Astrocyte (in vitro differentiated cells and primary cell): ENCODE measurements around the gene FPGS. TPM values are rescaled to one million over a fixed set of nuclear protein-coding genes. Genes with fewer than 3 reads are reported as not detected.

Experiments
- DNase-seq: peaks from one replicate; pipeline ENCODE4 v3.0.0-alpha.2; 2010; ENCODE audit warnings: low read depth
- FAIRE-seq: peaks from 2 replicates; lab custom pipeline; 2011; peaks lifted over from hg19 to GRCh38; lab: Jason Lieb, UNC
- H2AFZ ChIP-seq: 2 replicates; pipeline ENCODE4 v1.6.0; 2012; ENCODE audit warnings: low read depth, low read length, inconsistent platforms
- H3K27ac ChIP-seq: 2 replicates; pipeline ENCODE4 v1.5.1; 2011; ENCODE audit warnings: low read depth, low read length, inconsistent platforms
- H3K27me3 ChIP-seq: 2 replicates; pipeline ENCODE4 v1.6.0; 2011; ENCODE audit warnings: low read length, inconsistent platforms; ENCODE audit not compliant: insufficient read depth
- H3K36me3 ChIP-seq: 2 replicates; pipeline ENCODE4 v1.5.1; 2011; ENCODE audit warnings: low read length, inconsistent platforms; ENCODE audit not compliant: insufficient read depth
- H3K4me1 ChIP-seq: 2 replicates; pipeline ENCODE4 v1.5.1; 2011; ENCODE audit warnings: low read length, inconsistent platforms; ENCODE audit not compliant: insufficient read depth
- H3K4me2 ChIP-seq: 2 replicates; pipeline ENCODE4 v1.6.0; 2012; ENCODE audit warnings: low read length, inconsistent platforms
- H3K4me3 ChIP-seq: 2 replicates; pipeline ENCODE4 v1.5.1; 2011; ENCODE audit warnings: low read depth, mild to moderate bottlenecking, low read length, inconsistent platforms; ENCODE audit not compliant: insufficient read depth
- H3K79me2 ChIP-seq: 2 replicates; pipeline ENCODE4 v1.6.0; 2012; ENCODE audit warnings: mild to moderate bottlenecking, low read length, inconsistent platforms; ENCODE audit not compliant: insufficient read depth
- H3K9ac ChIP-seq: 2 replicates; pipeline ENCODE4 v1.6.0; 2012; ENCODE audit warnings: mild to moderate bottlenecking, low read length, inconsistent platforms
- H3K9me3 ChIP-seq: 2 replicates; pipeline ENCODE4 v1.5.1; 2012; ENCODE audit warnings: low read depth, mild to moderate bottlenecking, low read length, inconsistent platforms; ENCODE audit not compliant: insufficient read depth
- H4K20me1 ChIP-seq: 2 replicates; pipeline ENCODE4 v1.6.0; 2012; ENCODE audit warnings: low read length, inconsistent platforms; ENCODE audit not compliant: insufficient read depth
- H3K27ac Mint-ChIP-seq: one replicate; pipeline ENCODE4 v1.8.0; 2021; ENCODE audit warnings: mild to moderate bottlenecking, mixed read lengths; ENCODE audit not compliant: unreplicated experiment
- H3K27me3 Mint-ChIP-seq: one replicate; pipeline ENCODE4 v1.8.0; 2021; ENCODE audit warnings: low read depth, mixed read lengths; ENCODE audit not compliant: unreplicated experiment
- H3K36me3 Mint-ChIP-seq: one replicate; pipeline ENCODE4 v1.8.0; 2021; ENCODE audit warnings: low read depth, mixed read lengths; ENCODE audit not compliant: unreplicated experiment
- H3K4me1 Mint-ChIP-seq: one replicate; pipeline ENCODE4 v1.8.0; 2021; ENCODE audit warnings: low read depth, mixed read lengths; ENCODE audit not compliant: unreplicated experiment
- H3K4me3 Mint-ChIP-seq: one replicate; pipeline ENCODE4 v1.8.0; 2021; ENCODE audit warnings: mild to moderate bottlenecking, moderate library complexity, mixed read lengths; ENCODE audit not compliant: unreplicated experiment
- H3K9me3 Mint-ChIP-seq: one replicate; pipeline ENCODE4 v1.8.0; 2021; ENCODE audit warnings: mild to moderate bottlenecking, mixed read lengths; ENCODE audit not compliant: unreplicated experiment
- CTCF ChIP-seq: IDR thresholded peaks from 2 replicates; pipeline ENCODE4 v1.5.1; 2011; ENCODE audit warnings: low read depth, mild to moderate bottlenecking, inconsistent platforms, low read length, moderate library complexity; ENCODE audit not compliant: insufficient read depth
- EZH2 ChIP-seq: IDR thresholded peaks from 2 replicates; pipeline ENCODE4 v1.6.1; 2012; ENCODE audit warnings: mild to moderate bottlenecking, low read length, inconsistent platforms; ENCODE audit not compliant: insufficient read depth
- total RNA-seq: library from RNA; stranded (reverse); gene quantifications from 2 replicates; pipeline ENCODE4 v1.2.1, GENCODE V29; 2021

FPGS gene
- total RNA-seq, 1 donor from 2014 or later, result 49.4 TPM

- H3K9ac ChIP-seq, result no peak overlapping the region
- Mint-ChIP-seq H3K9me3 (no peaks in the 10 kb centered on the region), H3K27ac (no peak overlapping the region), H3K4me1 (peaks cover 9% of the 10 kb centered on the region), H3K27me3 (no peaks in the 10 kb centered on the region), H3K4me3 (no peak overlapping the region), H3K36me3 (peaks cover 3% of the 10 kb centered on the region)
- TF ChIP-seq EZH2 (no peak), CTCF (no peak)
- peaks cover 10% of the 10 kb centered on the region for H3K36me3 ChIP-seq
- H3K79me2 ChIP-seq, result no peaks in the 10 kb centered on the region
- H3K27me3 ChIP-seq, result no peaks in the 10 kb centered on the region
- FAIRE-seq (no peak), DNase-seq (peak; percentile 41)
- H3K27ac ChIP-seq, result no peak overlapping the region
- peak overlapping the region; percentile 33 for H3K4me2 ChIP-seq
- H3K4me3 ChIP-seq, result no peak overlapping the region
- peaks cover 20% of the 10 kb centered on the region for H3K4me1 ChIP-seq
- H2AFZ ChIP-seq, result no peak overlapping the region
- H3K9me3 ChIP-seq, result no peaks in the 10 kb centered on the region
- H4K20me1 ChIP-seq, result peaks cover 45% of the 10 kb centered on the region
Observed at GRCh38 chr9:127796225-127796813, 6.4 kb upstream of the FPGS start.

- Mint-ChIP-seq H3K9me3 (no peaks in the 10 kb centered on the region), H3K4me3 (no peak overlapping the region), H3K36me3 (peaks cover 3% of the 10 kb centered on the region), H3K27ac (no peak overlapping the region), H3K4me1 (peaks cover 9% of the 10 kb centered on the region), H3K27me3 (no peaks in the 10 kb centered on the region)
- Histone ChIP-seq H3K4me3 (no peak overlapping the region), H3K4me1 (peaks cover 20% of the 10 kb centered on the region), H2AFZ (no peak overlapping the region), H3K9ac (no peak overlapping the region), H4K20me1 (peaks cover 40% of the 10 kb centered on the region), H3K9me3 (no peaks in the 10 kb centered on the region), H3K36me3 (peaks cover 10% of the 10 kb centered on the region), H3K4me2 (peak overlapping the region; percentile 33), H3K27ac (no peak overlapping the region), H3K27me3 (no peaks in the 10 kb centered on the region), H3K79me2 (no peaks in the 10 kb centered on the region)
- no peak for FAIRE-seq
- peak; percentile 63 for DNase-seq
- TF ChIP-seq CTCF, result no peak
- no peak for TF ChIP-seq EZH2
Observed at GRCh38 chr9:127796852-127797370, 5.8 kb upstream of the FPGS start.

DNA sequence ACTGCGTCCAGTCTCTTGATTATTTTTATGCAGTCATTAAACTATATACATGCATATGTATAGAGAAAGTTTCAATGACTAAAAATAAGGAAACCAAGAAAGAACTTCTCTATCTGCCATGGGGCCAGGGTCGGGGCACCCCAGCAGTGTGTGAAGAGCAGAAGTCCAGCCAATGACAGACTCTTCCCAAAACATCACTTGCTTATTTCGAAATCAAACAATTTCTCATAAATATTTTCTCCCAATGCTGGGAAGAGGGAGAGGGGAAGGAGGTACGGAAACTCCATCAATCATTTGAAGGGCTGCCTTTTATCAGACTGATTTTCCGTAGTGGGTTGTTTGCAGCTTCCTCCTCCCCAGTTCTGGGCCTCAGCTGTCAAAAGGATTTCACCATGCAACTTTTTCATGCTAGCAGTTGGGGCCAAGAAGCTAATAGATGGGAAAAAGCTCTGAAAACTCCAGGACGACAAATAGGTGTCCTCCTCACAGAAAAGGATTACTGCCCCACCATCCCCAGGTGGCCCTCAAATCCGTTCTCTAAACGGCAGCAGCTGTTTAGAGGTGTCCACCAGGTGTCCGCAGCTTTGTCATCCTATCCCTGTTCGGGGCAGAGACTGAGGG lies 617 bp upstream of the FPGS start:
- Mint-ChIP-seq H3K9me3 (no peaks in the 10 kb centered on the region), H3K4me1 (peaks cover 5% of the 10 kb centered on the region), H3K36me3 (peaks cover 6% of the 10 kb centered on the region), H3K27ac (peak overlapping the region; percentile 53), H3K27me3 (no peaks in the 10 kb centered on the region), H3K4me3 (peak overlapping the region; percentile 81)
- peaks cover 19% of the 10 kb centered on the region for H3K4me1 ChIP-seq
- peak overlapping the region; percentile 59 for H3K4me3 ChIP-seq
- no peak overlapping the region for H3K27ac ChIP-seq
- no peaks in the 10 kb centered on the region for H3K9me3 ChIP-seq
- peaks cover 35% of the 10 kb centered on the region for H3K79me2 ChIP-seq
- H2AFZ ChIP-seq, result peak overlapping the region; percentile 46
- no peaks in the 10 kb centered on the region for H3K27me3 ChIP-seq
- H4K20me1 ChIP-seq, result peaks cover 4% of the 10 kb centered on the region
- H3K9ac ChIP-seq, result peak overlapping the region; percentile 66
- peak overlapping the region; percentile 98 for H3K4me2 ChIP-seq
- H3K36me3 ChIP-seq, result no peaks in the 10 kb centered on the region
- DNase-seq (no peak), FAIRE-seq (no peak)
- TF ChIP-seq EZH2 (no peak), CTCF (peak; percentile 3)
